ENCODE data around the gene ANKRD33. TPM values are rescaled to one million over a fixed set of nuclear protein-coding genes. Genes with fewer than 3 reads are reported as not detected.

ANKRD33 gene
- total RNA-seq, 3 donors from 2014 or later (not counting 1 experiment from before 2014, with no cell fraction given): not detected

- ATAC-seq (no peak), DNase-seq (no peak)
- Mint-ChIP-seq H3K4me3 (peak overlapping the region; percentile 0), H3K4me1 (peaks cover 0 to 17% of the 10 kb centered on the region in 2 donors), H3K36me3 (no peaks in the 10 kb centered on the region), H3K9me3 (no peaks in the 10 kb centered on the region), H3K27me3 (ENCODE audit: low read depth in 2 of 2) (peaks cover 48 to 62% of the 10 kb centered on the region in 2 donors), H3K27ac (no peak overlapping the region)
- whole genome bisulfite sequencing (ENCODE audit: insufficient coverage): 23% methylated on average over 3 of the region's 3 CpGs
- intact Hi-C loops (cut with micrococcal nuclease): no loop called here
- no peak for TF ChIP-seq CTCF (IDR thresholded peaks at IDR 0.05)
- Histone ChIP-seq H3K4me3 (ENCODE audit: low read length) (no peak overlapping the region), H3K36me3 (ENCODE audit: control insufficient read depth, insufficient read depth, low read length) (no peaks in the 10 kb centered on the region), H3K27me3 (ENCODE audit: control insufficient read depth, insufficient read depth, low read length) (peaks cover 25% of the 10 kb centered on the region), H3K4me1 (ENCODE audit: control insufficient read depth, insufficient read depth, low read length) (peaks cover 17% of the 10 kb centered on the region), H3K9me3 (ENCODE audit: control insufficient read depth, insufficient read depth, low read length) (no peaks in the 10 kb centered on the region), H3K27ac (ENCODE audit: low read length) (no peak overlapping the region)
Observed at GRCh38 chr12:51869931-51870330, 18.0 kb upstream of the ANKRD33 start.

- Mint-ChIP-seq H3K9me3 (no peaks in the 10 kb centered on the region), H3K36me3 (no peaks in the 10 kb centered on the region), H3K4me3 (peak overlapping the region; percentile 0), H3K27me3 (ENCODE audit: low read depth in 2 of 2) (peaks cover 48 to 58% of the 10 kb centered on the region in 2 donors), H3K27ac (no peak overlapping the region), H3K4me1 (peaks cover 0 to 17% of the 10 kb centered on the region in 2 donors)
- TF ChIP-seq CTCF (IDR thresholded peaks at IDR 0.05): no peak
- intact Hi-C loops (cut with micrococcal nuclease): no loop called here
- Histone ChIP-seq H3K4me3 (ENCODE audit: low read length) (no peak overlapping the region), H3K36me3 (ENCODE audit: control insufficient read depth, insufficient read depth, low read length) (no peaks in the 10 kb centered on the region), H3K4me1 (ENCODE audit: control insufficient read depth, insufficient read depth, low read length) (peaks cover 17% of the 10 kb centered on the region), H3K9me3 (ENCODE audit: control insufficient read depth, insufficient read depth, low read length) (no peaks in the 10 kb centered on the region), H3K27ac (ENCODE audit: low read length) (no peak overlapping the region), H3K27me3 (ENCODE audit: control insufficient read depth, insufficient read depth, low read length) (peaks cover 20% of the 10 kb centered on the region)
- ATAC-seq: no peak
- no peak for DNase-seq
- WGBS (ENCODE audit: insufficient coverage): 25% methylated on average over 4 of the region's 4 CpGs
Observed at GRCh38 chr12:51870504-51870903, 17.4 kb upstream of the ANKRD33 start.

GRCh38 chr12:51871126-51871525 lies 16.8 kb upstream of the ANKRD33 start:
- Histone ChIP-seq H3K36me3 (ENCODE audit: control insufficient read depth, insufficient read depth, low read length) (no peaks in the 10 kb centered on the region), H3K4me1 (ENCODE audit: control insufficient read depth, insufficient read depth, low read length) (peaks cover 17% of the 10 kb centered on the region), H3K4me3 (ENCODE audit: low read length) (no peak overlapping the region), H3K27ac (ENCODE audit: low read length) (no peak overlapping the region), H3K27me3 (ENCODE audit: control insufficient read depth, insufficient read depth, low read length) (peaks cover 19% of the 10 kb centered on the region), H3K9me3 (ENCODE audit: control insufficient read depth, insufficient read depth, low read length) (no peaks in the 10 kb centered on the region)
- Mint-ChIP-seq H3K27ac (no peak overlapping the region), H3K9me3 (no peaks in the 10 kb centered on the region), H3K36me3 (no peaks in the 10 kb centered on the region), H3K27me3 (ENCODE audit: low read depth in 2 of 2) (peaks cover 48 to 55% of the 10 kb centered on the region in 2 donors), H3K4me3 (no peak overlapping the region), H3K4me1 (peaks cover 0 to 17% of the 10 kb centered on the region in 2 donors)
- ATAC-seq: peak in 1 of 3 donors; percentile 37
- 41% methylated on average over 6 of the region's 6 CpGs for WGBS (ENCODE audit: insufficient coverage)
- TF ChIP-seq CTCF (IDR thresholded peaks at IDR 0.05): no peak
- intact Hi-C loops (cut with micrococcal nuclease): no loop called here
- DNase-seq: no peak

All from natural killer cell (primary cell).